Activated naive CD8-positive, alpha-beta T cell treated with anti-CD3 and anti-CD28 coated beads for 36 hours (primary cell): ENCODE data around the gene SH3TC2. TPM values are rescaled to one million over a fixed set of nuclear protein-coding genes. Genes with fewer than 3 reads are reported as not detected.

Experiments
- total RNA-seq, 2 experiments: library from RNA; stranded (reverse); gene quantifications; one replicate each; pipeline ENCODE4 v1.2.3, GENCODE V29; 2021

Gene SH3TC2
- total RNA-seq, 2 experiments from 2014 or later = not detected

Other genes with a start within 250 kb of the SH3TC2 start
- gene ADRB2, start 236.5 kb downstream of the SH3TC2 start, total RNA-seq = under 1 TPM; 0.18 to 0.23 TPM
- not detected for gene ABLIM3, start 78.4 kb upstream of the SH3TC2 start, total RNA-seq
- under 1 TPM; 0.66 to 0.94 TPM for gene AFAP1L1, start 208.8 kb upstream of the SH3TC2 start, total RNA-seq